H1 (cell line): ENCODE results near the gene ESRRB. TPM values are rescaled to one million over a fixed set of nuclear protein-coding genes. Genes with fewer than 3 reads are reported as not detected.

Source experiments
- CTCF ChIA-PET: fragments of 300-600 bp; sonication (Branson Sonifier 250); formaldehyde crosslinking; loops from one replicate; lab custom pipeline; 2021; ENCODE audit not compliant: partially characterized antibody; lab: Charles Lee
- POLR2A ChIA-PET: fragments of 300-600 bp; sonication (Branson Sonifier 250); formaldehyde crosslinking; loops from one replicate; lab custom pipeline; 2021; ENCODE audit warnings: inconsistent platforms; ENCODE audit not compliant: partially characterized antibody; lab: Charles Lee
- DNase-seq, 2 experiments: peaks; one replicate each; pipeline versions ENCODE4 v3.0.0 to v3.0.0-alpha.2; 2010 to 2022; ENCODE audit warnings: low spot score in 2 of 2, low read depth in 1 of 2, mixed read lengths in 1 of 2
- FAIRE-seq: peaks from 2 replicates; lab custom pipeline; 2011; peaks lifted over from hg19 to GRCh38; lab: Jason Lieb, UNC
- H2AFZ ChIP-seq: 2 replicates; pipeline ENCODE4 v1.8.1; 2012; ENCODE audit warnings: low read length, inconsistent platforms
- H2AK5ac ChIP-seq: 2 replicates; pipeline ENCODE4 v1.6.1; 2013; ENCODE audit warnings: low read depth, low read length
- H2BK120ac ChIP-seq: replicated peaks from 2 replicates; pipeline ENCODE3; 2013; ENCODE audit warnings: low read depth, low read length, inconsistent platforms
- H2BK12ac ChIP-seq: 2 replicates; pipeline ENCODE4 v1.6.1; 2013; ENCODE audit warnings: low read depth, low read length
- H2BK15ac ChIP-seq: 2 replicates; pipeline ENCODE4 v1.6.1; 2013; ENCODE audit warnings: low read length
- H2BK20ac ChIP-seq: 2 replicates; pipeline ENCODE4 v1.6.1; 2013; ENCODE audit warnings: low read length
- H2BK5ac ChIP-seq: 2 replicates; pipeline ENCODE4 v1.6.1; 2013; ENCODE audit warnings: low read depth, low read length
- H3K14ac ChIP-seq: 2 replicates; pipeline ENCODE4 v1.6.1; 2013; ENCODE audit warnings: inconsistent platforms; ENCODE audit not compliant: insufficient read length
- H3K18ac ChIP-seq: 2 replicates; pipeline ENCODE4 v1.6.1; 2013; ENCODE audit warnings: low read length; ENCODE audit errors: extremely low read depth
- H3K23ac ChIP-seq: 2 replicates; pipeline ENCODE4 v1.6.1; 2013; ENCODE audit warnings: inconsistent platforms; ENCODE audit not compliant: insufficient read length
- H3K23me2 ChIP-seq: 2 replicates; pipeline ENCODE4 v1.6.1; 2013; ENCODE audit warnings: low read depth, low read length
- H3K27ac ChIP-seq: 2 replicates; pipeline ENCODE4 v1.6.1; 2011; ENCODE audit warnings: low read depth, low read length, inconsistent platforms
- H3K27me3 ChIP-seq, 4 experiments: replicated peaks in 1 of 4; 1 replicate in 1 of 4; 2 replicates in 3 of 4; pipeline versions ENCODE4 v1.6.1 to v1.8.1; 2011 to 2013; ENCODE audit warnings: low read length in 3 of 4, mild to moderate bottlenecking in 3 of 4, inconsistent platforms in 2 of 4, mixed read lengths in 2 of 4, moderate library complexity in 1 of 4; ENCODE audit not compliant: control insufficient read depth in 3 of 4, insufficient read depth in 3 of 4; ENCODE audit errors: extremely low read depth in 1 of 4
- H3K36me3 ChIP-seq, 4 experiments: 2 replicates each; pipeline versions ENCODE4 v1.6.1 to v1.8.1; 2011 to 2013; ENCODE audit warnings: mild to moderate bottlenecking in 4 of 4, low read length in 3 of 4, moderate library complexity in 2 of 4, control low read depth in 1 of 4, inconsistent platforms in 1 of 4; ENCODE audit not compliant: insufficient read depth in 4 of 4, control insufficient read depth in 2 of 4
- H3K4ac ChIP-seq: replicated peaks from 2 replicates; pipeline ENCODE3; 2013; ENCODE audit warnings: low read length, low read depth, mixed read lengths, inconsistent platforms; ENCODE audit not compliant: insufficient read length
- H3K4me1 ChIP-seq, 4 experiments: replicated peaks in 1 of 4; 1 replicate in 1 of 4; 2 replicates in 3 of 4; pipeline versions ENCODE4 v1.6.1 to v1.8.1; 2011 to 2013; ENCODE audit warnings: low read length in 3 of 4, inconsistent platforms in 2 of 4, mixed read lengths in 1 of 4; ENCODE audit not compliant: insufficient read depth in 4 of 4, control insufficient read depth in 3 of 4
- H3K4me2 ChIP-seq, 2 experiments: 2 replicates each; pipeline versions ENCODE4 v1.6.1 to v1.8.1; 2011 to 2013; ENCODE audit warnings: low read depth in 2 of 2, low read length in 2 of 2, control low read depth in 1 of 2, inconsistent platforms in 1 of 2, mild to moderate bottlenecking in 1 of 2; ENCODE audit not compliant: insufficient read depth in 1 of 2
- H3K4me3 ChIP-seq, 4 experiments: fragments of 200-600, 300-600 bp in 1 of 4; sonication (generic), shearing (Covaris generic), sonication (Bioruptor Twin) in 1 of 4; 2 replicates each; pipeline versions ENCODE4 v1.5.1 to v1.8.1; 2011 to 2016; ENCODE audit warnings: low read length in 4 of 4, low read depth in 3 of 4, control low read depth in 2 of 4, inconsistent platforms in 2 of 4, mild to moderate bottlenecking in 2 of 4, mixed read lengths in 1 of 4, moderate library complexity in 1 of 4; ENCODE audit not compliant: insufficient read depth in 2 of 4; ENCODE audit errors: extremely low read depth in 1 of 4
- H3K56ac ChIP-seq: replicated peaks from 2 replicates; pipeline ENCODE3; 2013; ENCODE audit warnings: low read depth, mild to moderate bottlenecking, mixed read lengths, low read length, inconsistent platforms; ENCODE audit not compliant: insufficient read length
- H3K79me1 ChIP-seq: 2 replicates; pipeline ENCODE4 v1.6.1; 2013; ENCODE audit warnings: low read depth, low read length, control low read depth
- H3K79me2 ChIP-seq, 2 experiments: 2 replicates each; pipeline versions ENCODE4 v1.6.1 to v1.8.1; 2012 to 2013; ENCODE audit warnings: low read length in 2 of 2, mild to moderate bottlenecking in 2 of 2, inconsistent platforms in 1 of 2; ENCODE audit not compliant: insufficient read depth in 2 of 2, control insufficient read depth in 1 of 2
- H3K9ac ChIP-seq, 4 experiments: replicated peaks in 1 of 4; 1 replicate in 1 of 4; 2 replicates in 3 of 4; pipeline versions ENCODE4 v1.6.1 to v1.8.1; 2011 to 2013; ENCODE audit warnings: low read depth in 3 of 4, low read length in 3 of 4, control low read depth in 2 of 4, mild to moderate bottlenecking in 2 of 4, moderate library complexity in 2 of 4, inconsistent platforms in 1 of 4; ENCODE audit errors: extremely low read depth in 1 of 4
- H3K9me3 ChIP-seq, 2 experiments: 2 replicates each; pipeline versions ENCODE4 v1.6.1 to v1.8.1; 2012 to 2013; ENCODE audit warnings: mild to moderate bottlenecking in 2 of 2, moderate library complexity in 2 of 2, control low read depth in 1 of 2, inconsistent platforms in 1 of 2, low read depth in 1 of 2, low read length in 1 of 2, mixed read lengths in 1 of 2; ENCODE audit not compliant: insufficient read depth in 2 of 2
- H4K20me1 ChIP-seq, 2 experiments: replicated peaks in 1 of 2; 2 replicates each; pipeline versions ENCODE3 to v1.8.1; 2011 to 2013; ENCODE audit warnings: inconsistent platforms in 2 of 2, low read length in 2 of 2, mild to moderate bottlenecking in 1 of 2; ENCODE audit not compliant: insufficient read depth in 2 of 2, control insufficient read depth in 1 of 2
- H4K5ac ChIP-seq: 2 replicates; pipeline ENCODE4 v1.6.1; 2013; ENCODE audit warnings: low read length, low read depth, mixed read lengths, inconsistent platforms; ENCODE audit not compliant: insufficient read length
- H4K8ac ChIP-seq: 2 replicates; pipeline ENCODE4 v1.8.0; 2013; ENCODE audit warnings: mild to moderate bottlenecking, moderate library complexity, low read length, inconsistent platforms; ENCODE audit not compliant: insufficient read depth; ENCODE audit errors: extremely low read depth
- H4K91ac ChIP-seq: replicated peaks from 2 replicates; pipeline ENCODE3; 2013; ENCODE audit warnings: low read length, mixed read lengths, inconsistent platforms; ENCODE audit not compliant: insufficient read length
- KDM5A ChIP-seq: fragments of 200-600 bp; IDR thresholded peaks from 2 replicates; pipeline ENCODE4 v1.7.1; 2012; ENCODE audit warnings: mild to moderate bottlenecking, low read length, inconsistent platforms, mixed read lengths
- POLR2A ChIP-seq, 2 experiments: IDR thresholded peaks; 1 replicate in 1 of 2; 2 replicates in 1 of 2; pipeline ENCODE4 v1.6.1; 2011; ENCODE audit warnings: low read depth in 2 of 2, low read length in 2 of 2, mild to moderate bottlenecking in 2 of 2; ENCODE audit errors: control extremely low read depth in 1 of 2
- RAD21 ChIP-seq, 2 experiments: IDR thresholded peaks in 1 of 2; conservative IDR thresholded peaks in 1 of 2; 2 replicates each; pipeline ENCODE4 v1.6.1; 2011; ENCODE audit warnings: low read depth in 2 of 2, low read length in 2 of 2, improper control_type of control experiment in 1 of 2, inconsistent platforms in 1 of 2, mild to moderate bottlenecking in 1 of 2, moderate library complexity in 1 of 2
- RNF2 ChIP-seq: fragments of 200-900, 300-1000 bp; sonication (generic); IDR thresholded peaks from 2 replicates; pipeline ENCODE4 v1.7.1; 2016; ENCODE audit warnings: borderline replicate concordance, low read depth, mild to moderate bottlenecking, antibody characterized with exemption, low read length; ENCODE audit not compliant: poor library complexity, severe bottlenecking; ENCODE audit errors: missing control alignments
- RXRA ChIP-seq: IDR thresholded peaks from 2 replicates; pipeline ENCODE4 v1.6.1; 2011; ENCODE audit warnings: low read depth, mild to moderate bottlenecking, low read length, moderate library complexity; ENCODE audit not compliant: insufficient read depth
- SIRT6 ChIP-seq: IDR thresholded peaks from one replicate; pipeline ENCODE4 v1.7.1; 2012; ENCODE audit warnings: low read length, inconsistent platforms
- SP1 ChIP-seq: IDR thresholded peaks from 2 replicates; pipeline ENCODE4 v1.6.1; 2011; ENCODE audit warnings: low read depth, low read length
- SP2 ChIP-seq: IDR thresholded peaks from 2 replicates; pipeline ENCODE4 v1.6.1; 2012; ENCODE audit warnings: mild to moderate bottlenecking, low read length, inconsistent platforms
- SP4 ChIP-seq: IDR thresholded peaks from 2 replicates; pipeline ENCODE4 v1.6.1; 2012; ENCODE audit warnings: low read length, inconsistent platforms
- SRF ChIP-seq: IDR thresholded peaks from 2 replicates; pipeline ENCODE4 v1.6.1; 2011; ENCODE audit warnings: mild to moderate bottlenecking, low read depth, low read length, moderate library complexity
- TAF1 ChIP-seq: IDR thresholded peaks from 2 replicates; pipeline ENCODE4 v1.6.1; 2011; ENCODE audit warnings: mild to moderate bottlenecking, low read depth, low read length
- WGBS, 2 experiments: shearing (Covaris generic) in 1 of 2; methylation state at CpG; one replicate each; pipeline versions ENCODE4 v1.1.6 to v1.1.7; 2013 to 2015; ENCODE audit warnings: low lambda C conversion rate in 2 of 2, mixed read lengths in 2 of 2, inconsistent platforms in 1 of 2, low coverage in 1 of 2, missing lambda C conversion rate in 1 of 2; ENCODE audit not compliant: insufficient replicate concordance in 2 of 2, insufficient coverage in 1 of 2, insufficient read length in 1 of 2; ENCODE audit errors: extremely low coverage in 1 of 2, missing lambda C conversion rate in 1 of 2; 5-methylcytosine and 5-hydroxymethylcytosine counted together
- polyA plus RNA-seq, 7 experiments: library from polyadenylated mRNA; depleted of rRNA in 3 of 7; stranded (reverse) in 5 of 7; unstranded in 2 of 7; fragments of >200 nt in 5 of 7; fragments of 200-250 nt in 2 of 7; gene quantifications; 1 replicate in 5 of 7; 2 replicates in 1 of 7; 4 replicates in 1 of 7; pipeline versions ENCODE4 v1.2.1 to v1.2.3, GENCODE V29; 2011 to 2013; ENCODE audit warnings: missing spikeins in 2 of 7, mixed read lengths in 2 of 7
- total RNA-seq: library from RNA; stranded (reverse); fragmentation: NEBNext Ultra II Directional; extraction: Animal tissue kit (Norgen Biotek cat#: 25700); gene quantifications from 2 replicates; pipeline ENCODE4 v1.2.1, GENCODE V29; 2021

ESRRB gene
- total and polyA plus RNA-seq, 2 of the 8 experiments (the other 6 are each of a cell fraction or from before 2014, with no cell fraction given), result 0.29 to 0.45 TPM

DNA sequence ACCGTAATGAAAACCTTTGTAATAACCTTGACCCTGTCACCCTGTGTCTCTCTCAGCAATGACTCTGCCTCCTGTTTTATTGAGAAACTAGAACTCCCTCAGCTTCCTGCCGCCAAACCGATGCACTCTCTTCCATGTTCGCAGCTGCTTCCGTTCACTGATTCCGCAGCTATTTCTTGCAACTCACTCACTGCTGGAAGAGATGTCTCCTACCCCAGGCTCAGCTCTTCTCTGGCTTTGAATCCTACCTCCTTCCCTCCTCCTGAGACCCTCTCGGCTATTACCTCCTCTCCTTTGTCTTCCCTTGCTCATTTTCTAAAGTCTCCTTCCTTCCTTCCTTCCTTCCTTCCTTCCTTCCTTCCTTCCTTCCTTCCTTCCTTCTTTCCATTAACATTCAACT is 71.0 kb downstream of the ESRRB start:
- H3K79me1 ChIP-seq, result no peaks in the 10 kb centered on the region
- no peak for TF ChIP-seq RXRA
- TF ChIP-seq RAD21 (IDR thresholded peaks at IDR 0.05 in 1 of 2, conservative IDR thresholded peaks at IDR 0.05 in 1 of 2; ENCODE audit: low read depth in 2 of 2, low read length in 2 of 2), result no peak
- TF ChIP-seq SP2, result no peak
- TF ChIP-seq SP1, result no peak
- no peak for TF ChIP-seq SIRT6
- no peak for TF ChIP-seq POLR2A (IDR thresholded peaks at IDR 0.05; ENCODE audit: control extremely low read depth in 1 of 2, low read depth in 2 of 2, low read length in 2 of 2)
- no peak for TF ChIP-seq SRF
- no peak for TF ChIP-seq RNF2
- no peak for TF ChIP-seq KDM5A
- TF ChIP-seq TAF1, result no peak
- TF ChIP-seq SP4, result no peak
- TF ChIP-seq, all 59 proteins: peak for 0
- no peak overlapping the region for H3K14ac ChIP-seq
- H3K56ac ChIP-seq, result no peak overlapping the region
- no peak overlapping the region for H3K18ac ChIP-seq
- ChIA-PET POLR2A (interaction anchor here (0.6 to 0.8 kb wide), 3 partner anchors 37 to 322 kb away, joined by 3 read pairs; no protein-coding TSS in a partner anchor), CTCF (interaction anchor here (0.6 to 3.0 kb wide), 7 partner anchors 9 to 214 kb away, joined by 3 to 17 read pairs (median 3); no protein-coding TSS in a partner anchor)
- no peaks in the 10 kb centered on the region for H3K9me3 ChIP-seq
- DNase-seq (no peak), FAIRE-seq (no peak)
- H4K8ac ChIP-seq, result no peak overlapping the region
- no peaks in the 10 kb centered on the region for H3K36me3 ChIP-seq
- no peak overlapping the region for H3K23ac ChIP-seq
- no peak overlapping the region for H2BK15ac ChIP-seq
- H4K5ac ChIP-seq, result no peak overlapping the region
- H4K20me1 ChIP-seq, result no peaks in the 10 kb centered on the region
- H3K27me3 ChIP-seq, result no peaks in the 10 kb centered on the region
- H3K79me2 ChIP-seq, result no peaks in the 10 kb centered on the region
- no peaks in the 10 kb centered on the region; a peak in 1 of 7 replicates for H3K4me1 ChIP-seq
- no peak overlapping the region for H2BK5ac ChIP-seq
- no peaks in the 10 kb centered on the region for H3K23me2 ChIP-seq
- H3K4ac ChIP-seq, result no peak overlapping the region
- H3K9ac ChIP-seq, result no peak overlapping the region
- H2BK12ac ChIP-seq, result no peak overlapping the region
- 94% methylated on average over 7 of the region's 7 CpGs; no CpG with 5 or more reads in 1 of the 2 experiments for WGBS, 2 experiments
- no peak overlapping the region for H3K4me2 ChIP-seq
- H4K91ac ChIP-seq, result no peak overlapping the region
- H2BK20ac ChIP-seq, result no peak overlapping the region
- no peak overlapping the region for H3K27ac ChIP-seq
- H3K4me3 ChIP-seq, result no peak overlapping the region
- no peak overlapping the region for H2AK5ac ChIP-seq
- H2BK120ac ChIP-seq, result no peak overlapping the region
- 0 out of 2 replicates have a peak overlapping the region, but pooled peaks have one; percentile 33 for H2AFZ ChIP-seq
